Measurements from ENCODE around the gene C1QTNF6. TPM values are rescaled to one million over a fixed set of nuclear protein-coding genes. Genes with fewer than 3 reads are reported as not detected.

Gene C1QTNF6
- total and polyA plus RNA-seq, 2 of the 8 experiments (the other 6 are each of a cell fraction or from before 2014, with no cell fraction given) = 3.1 to 6.5 TPM

DNA sequence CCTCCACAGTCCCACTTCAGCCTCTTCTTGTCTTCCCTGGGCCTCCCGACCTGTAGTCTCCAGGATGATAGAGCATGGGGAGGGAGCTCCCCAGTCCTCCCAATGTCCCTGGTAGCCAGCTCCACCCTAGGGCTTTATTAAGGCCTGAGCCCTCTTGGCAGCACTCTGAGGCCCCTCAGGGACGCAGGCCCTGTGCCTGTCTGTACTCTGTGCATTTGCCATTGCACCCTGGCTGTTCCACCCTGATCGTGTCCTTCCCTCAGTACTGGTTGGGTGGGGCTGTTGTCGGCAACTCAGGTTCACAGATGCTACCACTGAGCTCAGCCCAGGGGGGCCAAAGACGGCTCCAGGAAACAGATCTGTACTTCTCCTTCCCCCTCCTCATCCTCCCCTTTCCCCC, 17.0 kb upstream of the C1QTNF6 start (continued):
- TF ChIP-seq, protein P1, sequence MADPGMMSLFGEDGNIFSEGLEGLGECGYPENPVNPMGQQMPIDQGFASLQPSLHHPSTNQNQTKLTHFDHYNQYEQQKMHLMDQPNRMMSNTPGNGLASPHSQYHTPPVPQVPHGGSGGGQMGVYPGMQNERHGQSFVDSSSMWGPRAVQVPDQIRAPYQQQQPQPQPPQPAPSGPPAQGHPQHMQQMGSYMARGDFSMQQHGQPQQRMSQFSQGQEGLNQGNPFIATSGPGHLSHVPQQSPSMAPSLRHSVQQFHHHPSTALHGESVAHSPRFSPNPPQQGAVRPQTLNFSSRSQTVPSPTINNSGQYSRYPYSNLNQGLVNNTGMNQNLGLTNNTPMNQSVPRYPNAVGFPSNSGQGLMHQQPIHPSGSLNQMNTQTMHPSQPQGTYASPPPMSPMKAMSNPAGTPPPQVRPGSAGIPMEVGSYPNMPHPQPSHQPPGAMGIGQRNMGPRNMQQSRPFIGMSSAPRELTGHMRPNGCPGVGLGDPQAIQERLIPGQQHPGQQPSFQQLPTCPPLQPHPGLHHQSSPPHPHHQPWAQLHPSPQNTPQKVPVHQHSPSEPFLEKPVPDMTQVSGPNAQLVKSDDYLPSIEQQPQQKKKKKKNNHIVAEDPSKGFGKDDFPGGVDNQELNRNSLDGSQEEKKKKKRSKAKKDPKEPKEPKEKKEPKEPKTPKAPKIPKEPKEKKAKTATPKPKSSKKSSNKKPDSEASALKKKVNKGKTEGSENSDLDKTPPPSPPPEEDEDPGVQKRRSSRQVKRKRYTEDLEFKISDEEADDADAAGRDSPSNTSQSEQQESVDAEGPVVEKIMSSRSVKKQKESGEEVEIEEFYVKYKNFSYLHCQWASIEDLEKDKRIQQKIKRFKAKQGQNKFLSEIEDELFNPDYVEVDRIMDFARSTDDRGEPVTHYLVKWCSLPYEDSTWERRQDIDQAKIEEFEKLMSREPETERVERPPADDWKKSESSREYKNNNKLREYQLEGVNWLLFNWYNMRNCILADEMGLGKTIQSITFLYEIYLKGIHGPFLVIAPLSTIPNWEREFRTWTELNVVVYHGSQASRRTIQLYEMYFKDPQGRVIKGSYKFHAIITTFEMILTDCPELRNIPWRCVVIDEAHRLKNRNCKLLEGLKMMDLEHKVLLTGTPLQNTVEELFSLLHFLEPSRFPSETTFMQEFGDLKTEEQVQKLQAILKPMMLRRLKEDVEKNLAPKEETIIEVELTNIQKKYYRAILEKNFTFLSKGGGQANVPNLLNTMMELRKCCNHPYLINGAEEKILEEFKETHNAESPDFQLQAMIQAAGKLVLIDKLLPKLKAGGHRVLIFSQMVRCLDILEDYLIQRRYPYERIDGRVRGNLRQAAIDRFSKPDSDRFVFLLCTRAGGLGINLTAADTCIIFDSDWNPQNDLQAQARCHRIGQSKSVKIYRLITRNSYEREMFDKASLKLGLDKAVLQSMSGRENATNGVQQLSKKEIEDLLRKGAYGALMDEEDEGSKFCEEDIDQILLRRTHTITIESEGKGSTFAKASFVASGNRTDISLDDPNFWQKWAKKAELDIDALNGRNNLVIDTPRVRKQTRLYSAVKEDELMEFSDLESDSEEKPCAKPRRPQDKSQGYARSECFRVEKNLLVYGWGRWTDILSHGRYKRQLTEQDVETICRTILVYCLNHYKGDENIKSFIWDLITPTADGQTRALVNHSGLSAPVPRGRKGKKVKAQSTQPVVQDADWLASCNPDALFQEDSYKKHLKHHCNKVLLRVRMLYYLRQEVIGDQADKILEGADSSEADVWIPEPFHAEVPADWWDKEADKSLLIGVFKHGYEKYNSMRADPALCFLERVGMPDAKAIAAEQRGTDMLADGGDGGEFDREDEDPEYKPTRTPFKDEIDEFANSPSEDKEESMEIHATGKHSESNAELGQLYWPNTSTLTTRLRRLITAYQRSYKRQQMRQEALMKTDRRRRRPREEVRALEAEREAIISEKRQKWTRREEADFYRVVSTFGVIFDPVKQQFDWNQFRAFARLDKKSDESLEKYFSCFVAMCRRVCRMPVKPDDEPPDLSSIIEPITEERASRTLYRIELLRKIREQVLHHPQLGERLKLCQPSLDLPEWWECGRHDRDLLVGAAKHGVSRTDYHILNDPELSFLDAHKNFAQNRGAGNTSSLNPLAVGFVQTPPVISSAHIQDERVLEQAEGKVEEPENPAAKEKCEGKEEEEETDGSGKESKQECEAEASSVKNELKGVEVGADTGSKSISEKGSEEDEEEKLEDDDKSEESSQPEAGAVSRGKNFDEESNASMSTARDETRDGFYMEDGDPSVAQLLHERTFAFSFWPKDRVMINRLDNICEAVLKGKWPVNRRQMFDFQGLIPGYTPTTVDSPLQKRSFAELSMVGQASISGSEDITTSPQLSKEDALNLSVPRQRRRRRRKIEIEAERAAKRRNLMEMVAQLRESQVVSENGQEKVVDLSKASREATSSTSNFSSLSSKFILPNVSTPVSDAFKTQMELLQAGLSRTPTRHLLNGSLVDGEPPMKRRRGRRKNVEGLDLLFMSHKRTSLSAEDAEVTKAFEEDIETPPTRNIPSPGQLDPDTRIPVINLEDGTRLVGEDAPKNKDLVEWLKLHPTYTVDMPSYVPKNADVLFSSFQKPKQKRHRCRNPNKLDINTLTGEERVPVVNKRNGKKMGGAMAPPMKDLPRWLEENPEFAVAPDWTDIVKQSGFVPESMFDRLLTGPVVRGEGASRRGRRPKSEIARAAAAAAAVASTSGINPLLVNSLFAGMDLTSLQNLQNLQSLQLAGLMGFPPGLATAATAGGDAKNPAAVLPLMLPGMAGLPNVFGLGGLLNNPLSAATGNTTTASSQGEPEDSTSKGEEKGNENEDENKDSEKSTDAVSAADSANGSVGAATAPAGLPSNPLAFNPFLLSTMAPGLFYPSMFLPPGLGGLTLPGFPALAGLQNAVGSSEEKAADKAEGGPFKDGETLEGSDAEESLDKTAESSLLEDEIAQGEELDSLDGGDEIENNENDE (IDR thresholded peaks at IDR 0.05; ENCODE audit: insufficient replicate concordance, low read length) = no peak
- TF ChIP-seq, protein P2, sequence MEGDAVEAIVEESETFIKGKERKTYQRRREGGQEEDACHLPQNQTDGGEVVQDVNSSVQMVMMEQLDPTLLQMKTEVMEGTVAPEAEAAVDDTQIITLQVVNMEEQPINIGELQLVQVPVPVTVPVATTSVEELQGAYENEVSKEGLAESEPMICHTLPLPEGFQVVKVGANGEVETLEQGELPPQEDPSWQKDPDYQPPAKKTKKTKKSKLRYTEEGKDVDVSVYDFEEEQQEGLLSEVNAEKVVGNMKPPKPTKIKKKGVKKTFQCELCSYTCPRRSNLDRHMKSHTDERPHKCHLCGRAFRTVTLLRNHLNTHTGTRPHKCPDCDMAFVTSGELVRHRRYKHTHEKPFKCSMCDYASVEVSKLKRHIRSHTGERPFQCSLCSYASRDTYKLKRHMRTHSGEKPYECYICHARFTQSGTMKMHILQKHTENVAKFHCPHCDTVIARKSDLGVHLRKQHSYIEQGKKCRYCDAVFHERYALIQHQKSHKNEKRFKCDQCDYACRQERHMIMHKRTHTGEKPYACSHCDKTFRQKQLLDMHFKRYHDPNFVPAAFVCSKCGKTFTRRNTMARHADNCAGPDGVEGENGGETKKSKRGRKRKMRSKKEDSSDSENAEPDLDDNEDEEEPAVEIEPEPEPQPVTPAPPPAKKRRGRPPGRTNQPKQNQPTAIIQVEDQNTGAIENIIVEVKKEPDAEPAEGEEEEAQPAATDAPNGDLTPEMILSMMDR (IDR thresholded peaks at IDR 0.05; ENCODE audit: control extremely low read depth in 1 of 3, insufficient read depth in 1 of 3, low read depth in 1 of 3, low read length in 3 of 3) = no peak
- TF ChIP-seq CTBP2 (IDR thresholded peaks at IDR 0.05; ENCODE audit: borderline replicate concordance, insufficient read depth, insufficient read length, low read length) = no peak
- no peak for TF ChIP-seq CEBPB (IDR thresholded peaks at IDR 0.05; ENCODE audit: low read depth, low read length)
- no peak for TF ChIP-seq EP300 (IDR thresholded peaks at IDR 0.05; ENCODE audit: borderline replicate concordance in 1 of 2, low read depth in 2 of 2, low read length in 2 of 2)
- TF ChIP-seq HDAC6 (IDR thresholded peaks at IDR 0.05; ENCODE audit: low read depth, low read length) = no peak
- TF ChIP-seq SAP30 (IDR thresholded peaks at IDR 0.05; ENCODE audit: insufficient read depth, insufficient replicate concordance, low read length) = no peak
- TF ChIP-seq PHF8 (conservative IDR thresholded peaks at IDR 0.05; ENCODE audit: low read depth, low read length) = no peak

All from H1 (cell line).